DOHH2 (cell line): Measurements from ENCODE around the gene ARL2BP.

ENCODE experiments used
- H3F3A ChIP-seq: fragments of 200-600 bp; sonication (generic), shearing (Covaris generic); 2 replicates; pipeline ENCODE4 v1.6.0; 2016; ENCODE audit warnings: antibody characterized with exemption, mild to moderate bottlenecking; ENCODE audit not compliant: control insufficient read depth, insufficient read depth
- H3K27ac ChIP-seq: fragments of 200-600 bp; sonication (generic); 2 replicates; pipeline ENCODE4 v1.5.1; 2014; ENCODE audit warnings: low read depth, mild to moderate bottlenecking, low read length, moderate library complexity
- H3K27me3 ChIP-seq: fragments of 200-600 bp; sonication (generic); 2 replicates; pipeline ENCODE4 v1.6.1; 2014; ENCODE audit warnings: mild to moderate bottlenecking, low read length, mixed read lengths; ENCODE audit not compliant: control insufficient read depth
- H3K36me3 ChIP-seq: fragments of 200-600 bp; sonication (generic); 2 replicates; pipeline ENCODE4 v1.6.1; 2014; ENCODE audit warnings: mild to moderate bottlenecking, low read length, moderate library complexity, mixed read lengths; ENCODE audit not compliant: control insufficient read depth
- H3K4me1 ChIP-seq: fragments of 200-600 bp; sonication (generic); 2 replicates; pipeline ENCODE4 v1.6.1; 2014; ENCODE audit warnings: mild to moderate bottlenecking, low read length, mixed read lengths; ENCODE audit not compliant: control insufficient read depth
- H3K4me2 ChIP-seq: fragments of 200-600 bp; sonication (generic); 2 replicates; pipeline ENCODE4 v1.6.0; 2014; ENCODE audit warnings: mild to moderate bottlenecking, low read length, moderate library complexity
- H3K4me3 ChIP-seq: fragments of 200-600 bp; sonication (generic); 2 replicates; pipeline ENCODE4 v1.5.1; 2014; ENCODE audit warnings: mild to moderate bottlenecking, low read length, mixed read lengths
- H3K79me2 ChIP-seq: fragments of 200-600 bp; sonication (generic); 2 replicates; pipeline ENCODE4 v1.6.1; 2014; ENCODE audit warnings: mild to moderate bottlenecking, low read length, mixed read lengths; ENCODE audit not compliant: control insufficient read depth
- H3K9me2 ChIP-seq: fragments of 200-600 bp; sonication (generic); replicated peaks from 2 replicates; pipeline ENCODE4 v1.6.1; 2014; ENCODE audit warnings: mild to moderate bottlenecking, low read length, mixed read lengths; ENCODE audit not compliant: control insufficient read depth
- H3K9me3 ChIP-seq: fragments of 200-600 bp; sonication (generic); 2 replicates; pipeline ENCODE4 v1.6.1; 2014; ENCODE audit warnings: antibody characterized with exemption, low read length, mixed read lengths; ENCODE audit not compliant: control insufficient read depth, insufficient read depth
- H4K20me1 ChIP-seq: fragments of 200-600 bp; sonication (generic); 2 replicates; pipeline ENCODE4 v1.6.0; 2014; ENCODE audit warnings: low read depth, mild to moderate bottlenecking, antibody characterized with exemption, low read length, moderate library complexity; ENCODE audit not compliant: control insufficient read depth, insufficient read depth
- EZH2phosphoT487 ChIP-seq: fragments of 200-600 bp; sonication (generic); IDR thresholded peaks from 2 replicates; pipeline ENCODE4 v1.6.1; 2017; ENCODE audit warnings: borderline replicate concordance, mild to moderate bottlenecking, antibody characterized with exemption, low read length, moderate library complexity, mixed read lengths
- TF ChIP-seq, protein P1 (sequence below): fragments of 200-600 bp; sonication (generic); IDR thresholded peaks from one replicate; pipeline ENCODE4 v1.5.1; 2014; ENCODE audit warnings: antibody characterized with exemption, mild to moderate bottlenecking, low read depth, low read length; ENCODE audit not compliant: poor library complexity, severe bottlenecking

Gene ARL2BP

DNA sequence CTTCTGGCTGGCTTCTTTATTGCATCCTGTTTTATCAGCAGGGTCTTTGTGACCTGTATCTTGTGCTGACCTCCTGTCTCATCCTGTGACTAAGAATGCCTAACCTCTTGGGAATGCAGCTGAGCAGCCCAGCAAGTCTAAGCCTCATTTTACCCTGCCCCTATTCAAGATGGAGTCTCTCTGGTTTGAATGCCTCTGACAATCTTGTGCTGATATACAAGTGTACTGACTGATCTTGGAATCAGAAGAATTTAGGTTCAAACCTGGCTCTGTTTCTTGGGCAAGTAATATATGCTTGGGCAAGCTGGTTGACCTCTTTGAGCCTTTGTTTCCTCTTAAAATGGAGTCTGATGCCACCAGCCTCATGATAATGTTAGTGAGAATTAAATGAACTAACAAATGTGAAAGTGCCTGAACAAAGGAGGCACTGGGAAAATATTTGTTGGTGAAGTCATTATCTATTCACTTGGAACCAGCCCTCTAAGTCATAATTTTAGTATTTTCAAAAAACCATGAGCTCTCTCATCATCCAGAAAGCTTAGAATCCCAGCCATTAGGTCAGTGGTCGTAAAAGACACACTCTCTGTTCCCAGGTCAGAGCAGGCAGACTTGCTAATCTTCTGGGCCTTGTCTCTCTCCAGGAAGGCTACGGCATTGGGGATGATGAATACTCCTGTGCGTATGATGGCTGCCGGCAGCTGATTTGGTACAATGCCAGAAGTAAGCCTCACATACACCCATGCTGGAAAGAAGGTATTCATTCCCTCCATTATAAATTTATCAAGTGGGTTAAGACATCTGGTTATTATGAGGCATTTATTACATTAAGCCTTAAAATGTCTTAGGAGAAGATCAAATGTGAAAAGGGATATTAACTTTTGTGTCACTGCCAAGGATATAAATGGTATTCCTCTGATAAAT, 18.1 kb upstream of the ARL2BP start:
- peaks cover 16% of the 10 kb centered on the region for H3K4me1 ChIP-seq
- no peaks in the 10 kb centered on the region for H3K79me2 ChIP-seq
- H4K20me1 ChIP-seq = no peaks in the 10 kb centered on the region
- TF ChIP-seq, protein P1, sequence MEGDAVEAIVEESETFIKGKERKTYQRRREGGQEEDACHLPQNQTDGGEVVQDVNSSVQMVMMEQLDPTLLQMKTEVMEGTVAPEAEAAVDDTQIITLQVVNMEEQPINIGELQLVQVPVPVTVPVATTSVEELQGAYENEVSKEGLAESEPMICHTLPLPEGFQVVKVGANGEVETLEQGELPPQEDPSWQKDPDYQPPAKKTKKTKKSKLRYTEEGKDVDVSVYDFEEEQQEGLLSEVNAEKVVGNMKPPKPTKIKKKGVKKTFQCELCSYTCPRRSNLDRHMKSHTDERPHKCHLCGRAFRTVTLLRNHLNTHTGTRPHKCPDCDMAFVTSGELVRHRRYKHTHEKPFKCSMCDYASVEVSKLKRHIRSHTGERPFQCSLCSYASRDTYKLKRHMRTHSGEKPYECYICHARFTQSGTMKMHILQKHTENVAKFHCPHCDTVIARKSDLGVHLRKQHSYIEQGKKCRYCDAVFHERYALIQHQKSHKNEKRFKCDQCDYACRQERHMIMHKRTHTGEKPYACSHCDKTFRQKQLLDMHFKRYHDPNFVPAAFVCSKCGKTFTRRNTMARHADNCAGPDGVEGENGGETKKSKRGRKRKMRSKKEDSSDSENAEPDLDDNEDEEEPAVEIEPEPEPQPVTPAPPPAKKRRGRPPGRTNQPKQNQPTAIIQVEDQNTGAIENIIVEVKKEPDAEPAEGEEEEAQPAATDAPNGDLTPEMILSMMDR = no peak
- TF ChIP-seq EZH2phosphoT487 = no peak
- no peaks in the 10 kb centered on the region for H3K27me3 ChIP-seq
- no peak overlapping the region for H3K27ac ChIP-seq
- H3K4me3 ChIP-seq = no peak overlapping the region
- no peaks in the 10 kb centered on the region for H3K9me3 ChIP-seq
- H3K36me3 ChIP-seq = peaks cover 72% of the 10 kb centered on the region
- H3K4me2 ChIP-seq = no peak overlapping the region
- no peaks in the 10 kb centered on the region for H3F3A ChIP-seq
- no peaks in the 10 kb centered on the region for H3K9me2 ChIP-seq

DNA sequence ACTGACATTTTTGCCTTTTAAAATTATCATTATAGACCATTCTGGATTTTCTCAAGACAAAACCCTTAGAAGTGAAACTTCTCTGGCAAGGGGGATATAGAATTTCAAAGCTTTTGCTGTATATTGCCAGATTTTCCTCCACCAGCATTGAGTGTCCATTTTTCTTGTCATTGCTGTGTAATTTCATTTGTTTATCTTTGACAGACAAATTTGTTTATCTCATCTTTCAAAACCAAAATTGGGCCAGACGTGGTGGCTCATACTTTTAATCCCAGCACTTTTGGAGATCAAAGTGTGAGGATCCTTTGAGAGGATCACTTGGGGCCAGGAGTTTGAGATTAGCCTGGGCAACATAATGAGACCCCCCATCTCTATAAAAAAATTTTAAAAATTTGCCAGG, 16.0 kb upstream of the ARL2BP start:
- Histone ChIP-seq H3K9me3 (no peaks in the 10 kb centered on the region), H3K4me3 (no peak overlapping the region), H3K27me3 (no peaks in the 10 kb centered on the region), H3F3A (no peaks in the 10 kb centered on the region), H3K27ac (no peak overlapping the region), H3K9me2 (no peaks in the 10 kb centered on the region), H4K20me1 (no peaks in the 10 kb centered on the region), H3K79me2 (no peaks in the 10 kb centered on the region), H3K4me1 (peaks cover 21% of the 10 kb centered on the region), H3K4me2 (no peak overlapping the region), H3K36me3 (peaks cover 75% of the 10 kb centered on the region)
- TF ChIP-seq EZH2phosphoT487 = no peak
- TF ChIP-seq, protein P1 = no peak

DNA sequence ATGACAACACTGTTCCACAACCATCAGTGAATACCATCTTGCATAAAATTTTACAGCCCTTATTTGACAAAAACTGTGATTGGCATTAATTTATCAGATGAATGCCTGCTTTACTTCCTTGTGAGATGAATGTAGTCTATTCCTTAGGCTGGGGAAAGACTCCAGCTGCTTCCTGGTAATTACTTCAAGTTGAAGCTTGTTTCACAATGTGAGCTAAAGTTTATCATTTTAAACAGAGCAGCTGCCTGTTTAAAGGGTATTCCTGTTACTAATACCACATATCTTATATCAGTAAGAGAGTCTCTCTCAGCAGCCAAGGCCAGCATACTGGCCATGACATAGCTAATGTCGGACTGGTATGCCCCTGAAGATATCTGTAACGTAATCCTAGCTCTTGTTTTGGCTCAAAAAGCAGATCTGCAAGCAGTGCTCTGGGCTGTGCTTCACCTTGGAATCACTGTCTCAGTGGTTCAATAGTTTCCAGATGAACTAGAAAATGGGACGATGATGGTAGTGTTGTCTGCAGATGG, 13.2 kb upstream of the ARL2BP start:
- Histone ChIP-seq H4K20me1 (no peaks in the 10 kb centered on the region), H3K4me2 (no peak overlapping the region), H3K27ac (no peak overlapping the region), H3K9me3 (no peaks in the 10 kb centered on the region), H3K9me2 (no peaks in the 10 kb centered on the region), H3K4me3 (no peak overlapping the region), H3F3A (peaks cover 23% of the 10 kb centered on the region), H3K79me2 (no peaks in the 10 kb centered on the region), H3K36me3 (peaks cover 75% of the 10 kb centered on the region), H3K27me3 (no peaks in the 10 kb centered on the region), H3K4me1 (peaks cover 33% of the 10 kb centered on the region)
- TF ChIP-seq, protein P1 = no peak
- no peak for TF ChIP-seq EZH2phosphoT487
